ENCODE results near the gene CDK14.

DNA sequence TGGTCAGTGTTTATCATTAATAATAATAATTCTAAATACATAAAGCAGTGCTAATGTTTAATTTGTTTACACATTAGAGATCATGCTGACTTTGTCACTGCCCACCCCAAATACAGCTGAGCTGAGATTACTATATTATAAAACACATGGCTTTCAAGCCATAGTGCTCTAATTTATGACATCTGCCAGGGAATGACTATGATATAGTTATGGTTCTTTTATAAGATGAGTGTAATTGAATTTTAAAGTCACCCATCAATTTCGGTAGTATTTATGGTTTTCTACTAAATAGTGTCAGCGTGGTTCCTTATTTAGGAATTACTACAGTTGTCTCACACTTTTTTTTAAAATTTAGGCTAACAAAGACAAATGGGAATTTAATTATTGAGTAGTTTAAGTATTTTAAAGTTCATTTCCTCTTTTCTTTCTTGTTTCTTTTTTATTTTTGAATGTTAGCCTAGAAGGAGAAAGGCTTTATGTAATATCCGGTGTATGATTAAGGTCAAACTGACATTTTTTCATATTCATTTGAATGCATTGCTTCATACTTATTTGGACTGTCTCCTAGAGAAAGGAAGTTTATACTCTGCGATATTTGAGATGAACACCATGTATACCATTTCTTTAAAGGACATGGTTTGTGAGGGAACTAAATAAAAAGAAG is 3.9 kb downstream of the CDK14 start:
- TF ChIP-seq, protein P1, sequence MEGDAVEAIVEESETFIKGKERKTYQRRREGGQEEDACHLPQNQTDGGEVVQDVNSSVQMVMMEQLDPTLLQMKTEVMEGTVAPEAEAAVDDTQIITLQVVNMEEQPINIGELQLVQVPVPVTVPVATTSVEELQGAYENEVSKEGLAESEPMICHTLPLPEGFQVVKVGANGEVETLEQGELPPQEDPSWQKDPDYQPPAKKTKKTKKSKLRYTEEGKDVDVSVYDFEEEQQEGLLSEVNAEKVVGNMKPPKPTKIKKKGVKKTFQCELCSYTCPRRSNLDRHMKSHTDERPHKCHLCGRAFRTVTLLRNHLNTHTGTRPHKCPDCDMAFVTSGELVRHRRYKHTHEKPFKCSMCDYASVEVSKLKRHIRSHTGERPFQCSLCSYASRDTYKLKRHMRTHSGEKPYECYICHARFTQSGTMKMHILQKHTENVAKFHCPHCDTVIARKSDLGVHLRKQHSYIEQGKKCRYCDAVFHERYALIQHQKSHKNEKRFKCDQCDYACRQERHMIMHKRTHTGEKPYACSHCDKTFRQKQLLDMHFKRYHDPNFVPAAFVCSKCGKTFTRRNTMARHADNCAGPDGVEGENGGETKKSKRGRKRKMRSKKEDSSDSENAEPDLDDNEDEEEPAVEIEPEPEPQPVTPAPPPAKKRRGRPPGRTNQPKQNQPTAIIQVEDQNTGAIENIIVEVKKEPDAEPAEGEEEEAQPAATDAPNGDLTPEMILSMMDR (IDR thresholded peaks at IDR 0.05; ENCODE audit: poor library complexity, severe bottlenecking) = no peak
- TF ChIP-seq EZH2 (IDR thresholded peaks at IDR 0.05; ENCODE audit: borderline replicate concordance, insufficient read depth, low read length, poor library complexity, severe bottlenecking) = no peak
- TF ChIP-seq SMC3 (conservative IDR thresholded peaks at IDR 0.05; ENCODE audit: poor library complexity) = no peak
- no peak for TF ChIP-seq POLR2AphosphoS5 (IDR thresholded peaks at IDR 0.05)
